ENCODE results near the gene PSMB9. TPM values are rescaled to one million over a fixed set of nuclear protein-coding genes. Genes with fewer than 3 reads are reported as not detected.
A peak's percentile ranks its signal among the peaks of the same experiment; 100 is the strongest.

The PSMB9 gene
- total RNA-seq, 1 donor = 20.3 TPM

DNA sequence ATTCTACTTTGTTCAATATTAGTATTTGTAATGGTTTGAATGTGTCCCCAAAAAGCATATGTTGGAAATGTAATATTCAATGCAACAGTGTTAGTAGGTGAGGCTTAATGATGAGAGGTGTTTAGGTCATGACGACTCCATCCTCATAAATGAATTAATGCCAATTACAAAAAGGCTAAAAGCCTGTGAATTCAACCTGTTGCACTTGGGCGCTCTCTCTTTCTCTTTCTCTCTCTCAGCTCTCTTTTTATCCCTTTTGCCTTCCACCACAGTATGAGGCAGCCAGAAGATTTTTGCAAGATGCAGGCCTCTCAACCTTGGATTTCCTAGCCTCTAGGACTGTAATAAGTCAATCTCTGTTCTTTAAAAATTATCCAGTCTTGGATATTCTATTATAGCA, 34.6 kb downstream of the PSMB9 start:
- TF ChIP-seq, protein P1, sequence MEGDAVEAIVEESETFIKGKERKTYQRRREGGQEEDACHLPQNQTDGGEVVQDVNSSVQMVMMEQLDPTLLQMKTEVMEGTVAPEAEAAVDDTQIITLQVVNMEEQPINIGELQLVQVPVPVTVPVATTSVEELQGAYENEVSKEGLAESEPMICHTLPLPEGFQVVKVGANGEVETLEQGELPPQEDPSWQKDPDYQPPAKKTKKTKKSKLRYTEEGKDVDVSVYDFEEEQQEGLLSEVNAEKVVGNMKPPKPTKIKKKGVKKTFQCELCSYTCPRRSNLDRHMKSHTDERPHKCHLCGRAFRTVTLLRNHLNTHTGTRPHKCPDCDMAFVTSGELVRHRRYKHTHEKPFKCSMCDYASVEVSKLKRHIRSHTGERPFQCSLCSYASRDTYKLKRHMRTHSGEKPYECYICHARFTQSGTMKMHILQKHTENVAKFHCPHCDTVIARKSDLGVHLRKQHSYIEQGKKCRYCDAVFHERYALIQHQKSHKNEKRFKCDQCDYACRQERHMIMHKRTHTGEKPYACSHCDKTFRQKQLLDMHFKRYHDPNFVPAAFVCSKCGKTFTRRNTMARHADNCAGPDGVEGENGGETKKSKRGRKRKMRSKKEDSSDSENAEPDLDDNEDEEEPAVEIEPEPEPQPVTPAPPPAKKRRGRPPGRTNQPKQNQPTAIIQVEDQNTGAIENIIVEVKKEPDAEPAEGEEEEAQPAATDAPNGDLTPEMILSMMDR (IDR thresholded peaks at IDR 0.05; ENCODE audit: extremely low read depth, low read depth, low read length) = no peak
- DNase-seq (ENCODE audit: insufficient read length, low spot score, missing footprints) = no peak
- Histone ChIP-seq H3K79me2 (ENCODE audit: insufficient read depth, low read length) (no peaks in the 10 kb centered on the region), H3K9me3 (ENCODE audit: low read depth, low read length) (no peaks in the 10 kb centered on the region), H3K27ac (ENCODE audit: low read depth, low read length) (no peak overlapping the region), H3K4me2 (ENCODE audit: insufficient read depth, low read length) (no peak overlapping the region), H3K4me1 (ENCODE audit: insufficient read depth, low read length) (peaks cover 25% of the 10 kb centered on the region), H3K27me3 (ENCODE audit: insufficient read depth, low read length) (no peaks in the 10 kb centered on the region), H3K4me3 (ENCODE audit: insufficient read depth, low read length) (no peak overlapping the region), H2AFZ (ENCODE audit: low read length) (no peak overlapping the region), H4K20me1 (ENCODE audit: insufficient read depth, low read length) (no peaks in the 10 kb centered on the region), H3K36me3 (ENCODE audit: insufficient read depth, low read length) (no peaks in the 10 kb centered on the region)

DNA sequence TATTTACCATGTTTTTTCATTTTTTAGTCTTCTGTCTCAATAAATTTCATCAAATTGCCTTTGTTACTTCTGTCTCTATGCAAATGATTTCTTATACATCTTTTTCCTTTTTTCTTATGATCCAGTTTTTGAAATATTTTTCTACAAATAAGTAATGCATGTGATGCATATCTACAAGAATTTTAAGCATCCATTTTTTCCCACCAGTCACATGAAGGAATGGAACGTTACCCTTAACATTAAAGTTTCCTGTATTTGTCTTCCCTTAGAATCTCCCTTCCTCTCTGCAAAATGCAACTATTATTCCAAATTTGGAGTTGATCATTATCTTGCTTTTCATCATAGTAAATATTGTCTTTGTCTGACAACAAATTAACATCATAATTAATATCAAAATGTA, 35.5 kb downstream of the PSMB9 start:
- no peak overlapping the region for H3K27ac ChIP-seq (ENCODE audit: low read depth, low read length)
- no peak for DNase-seq (ENCODE audit: insufficient read length, low spot score, missing footprints)
- no peak overlapping the region for H3K4me2 ChIP-seq (ENCODE audit: insufficient read depth, low read length)
- TF ChIP-seq, protein P1 (IDR thresholded peaks at IDR 0.05; ENCODE audit: extremely low read depth, low read depth, low read length) = no peak
- H3K79me2 ChIP-seq (ENCODE audit: insufficient read depth, low read length) = no peaks in the 10 kb centered on the region
- no peaks in the 10 kb centered on the region for H3K27me3 ChIP-seq (ENCODE audit: insufficient read depth, low read length)
- H3K4me1 ChIP-seq (ENCODE audit: insufficient read depth, low read length) = peaks cover 16% of the 10 kb centered on the region
- no peaks in the 10 kb centered on the region for H3K36me3 ChIP-seq (ENCODE audit: insufficient read depth, low read length)
- H3K4me3 ChIP-seq (ENCODE audit: insufficient read depth, low read length) = no peak overlapping the region
- no peaks in the 10 kb centered on the region for H3K9me3 ChIP-seq (ENCODE audit: low read depth, low read length)
- H4K20me1 ChIP-seq (ENCODE audit: insufficient read depth, low read length) = no peaks in the 10 kb centered on the region
- H2AFZ ChIP-seq (ENCODE audit: low read length) = no peak overlapping the region

DNA sequence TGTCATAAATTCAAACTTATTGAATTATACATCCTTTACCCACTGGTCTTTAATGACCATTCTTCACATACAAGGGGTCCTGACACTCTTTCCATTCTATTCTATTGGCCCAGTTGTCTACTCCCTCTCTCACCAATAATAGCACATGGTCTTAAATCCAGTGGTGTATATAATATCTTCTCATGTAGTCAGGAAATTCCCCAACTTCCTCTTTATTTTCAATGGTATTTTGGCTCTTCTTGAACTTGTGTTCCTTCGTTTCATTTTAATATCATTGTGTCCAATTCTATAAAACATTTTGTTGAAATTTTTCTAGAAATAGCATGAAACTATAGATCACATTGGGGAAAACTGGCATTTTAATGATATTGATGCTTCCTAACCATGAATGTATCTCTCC, 36.8 kb downstream of the PSMB9 start:
- H3K27ac ChIP-seq (ENCODE audit: low read depth, low read length) = no peak overlapping the region

DNA sequence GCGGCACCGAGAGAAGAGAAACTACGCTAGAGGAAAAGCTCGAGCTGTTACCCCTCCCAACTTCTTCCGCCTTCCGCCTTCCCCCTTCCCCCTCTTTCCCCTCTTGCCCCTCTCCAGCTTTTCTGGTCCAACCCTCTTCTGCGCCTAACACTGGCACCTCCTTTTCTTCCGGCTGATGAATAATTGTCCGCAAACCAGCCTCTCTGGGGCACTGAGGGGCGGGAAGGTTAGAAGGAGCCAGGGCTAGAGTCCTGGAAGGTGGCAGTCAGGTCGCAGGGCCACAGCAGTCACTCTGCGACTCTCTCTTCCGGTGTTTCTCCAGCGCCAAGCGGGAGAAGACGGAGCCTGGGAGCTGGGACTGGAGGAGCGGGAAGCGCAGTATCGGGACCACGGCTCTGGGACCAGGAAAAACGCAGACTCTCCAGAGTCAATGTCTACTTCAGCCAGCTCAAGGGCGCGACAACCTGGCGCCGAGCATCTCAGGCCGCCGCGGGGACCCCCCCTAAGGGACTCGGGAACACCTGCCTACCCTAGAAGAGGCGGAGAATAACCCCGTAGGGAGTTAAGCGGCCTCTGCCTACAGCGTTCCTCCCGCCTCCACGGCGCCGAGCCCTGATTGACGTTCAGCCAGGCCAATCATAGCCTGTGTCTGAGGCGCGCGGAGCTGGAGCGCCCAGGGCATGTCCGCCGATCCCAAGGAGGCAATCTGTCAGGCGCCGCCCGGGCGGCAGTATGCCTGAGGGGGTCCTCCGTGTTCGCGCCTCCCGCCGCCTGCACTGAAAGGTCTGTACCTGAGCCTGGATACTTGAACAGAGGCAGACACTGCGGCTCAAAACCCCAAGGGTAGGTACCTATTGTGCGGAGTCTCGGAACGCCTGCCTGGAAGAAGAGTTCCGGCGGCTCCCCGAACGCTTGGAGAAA, 40.4 kb downstream of the PSMB9 start:
- Histone ChIP-seq H3K4me2 (ENCODE audit: insufficient read depth, low read length) (peak overlapping the region; percentile 94), H3K36me3 (ENCODE audit: insufficient read depth, low read length) (no peaks in the 10 kb centered on the region), H4K20me1 (ENCODE audit: insufficient read depth, low read length) (no peaks in the 10 kb centered on the region), H3K9me3 (ENCODE audit: low read depth, low read length) (no peaks in the 10 kb centered on the region), H3K27ac (ENCODE audit: low read depth, low read length) (peak overlapping the region; percentile 52), H3K4me1 (ENCODE audit: insufficient read depth, low read length) (peaks cover 10% of the 10 kb centered on the region), H3K27me3 (ENCODE audit: insufficient read depth, low read length) (no peaks in the 10 kb centered on the region), H2AFZ (ENCODE audit: low read length) (peak overlapping the region; percentile 98), H3K4me3 (ENCODE audit: insufficient read depth, low read length) (peak overlapping the region; percentile 88), H3K79me2 (ENCODE audit: insufficient read depth, low read length) (peaks cover 34% of the 10 kb centered on the region)
- DNase-seq (ENCODE audit: insufficient read length, low spot score, missing footprints) = peak; percentile 97
- TF ChIP-seq, protein P1 (IDR thresholded peaks at IDR 0.05; ENCODE audit: extremely low read depth, low read depth, low read length) = no peak

More for the DNA sequence above, 36.8 kb downstream of the PSMB9 start:
- H2AFZ ChIP-seq (ENCODE audit: low read length) = no peak overlapping the region
- peaks cover 23% of the 10 kb centered on the region for H3K4me1 ChIP-seq (ENCODE audit: insufficient read depth, low read length)
- H3K9me3 ChIP-seq (ENCODE audit: low read depth, low read length) = no peaks in the 10 kb centered on the region
- no peak for DNase-seq (ENCODE audit: insufficient read length, low spot score, missing footprints)
- peaks cover 9% of the 10 kb centered on the region for H3K79me2 ChIP-seq (ENCODE audit: insufficient read depth, low read length)
- no peaks in the 10 kb centered on the region for H3K27me3 ChIP-seq (ENCODE audit: insufficient read depth, low read length)
- TF ChIP-seq, protein P1 (IDR thresholded peaks at IDR 0.05; ENCODE audit: extremely low read depth, low read depth, low read length) = no peak
- no peaks in the 10 kb centered on the region for H4K20me1 ChIP-seq (ENCODE audit: insufficient read depth, low read length)
- no peak overlapping the region for H3K4me2 ChIP-seq (ENCODE audit: insufficient read depth, low read length)
- no peak overlapping the region for H3K4me3 ChIP-seq (ENCODE audit: insufficient read depth, low read length)
- no peaks in the 10 kb centered on the region for H3K36me3 ChIP-seq (ENCODE audit: insufficient read depth, low read length)
